ENCODE data around the gene DDX3X.
"Not testable (repeated sequence)": the region's sequence is repeated elsewhere in the genome, so short reads cannot be mapped to it uniquely, and the experiment has no call there.

DDX3X gene

GRCh38 chrX:41391606-41392005 is 57.6 kb downstream of the DDX3X start:
- TF ChIP-seq, protein P1, sequence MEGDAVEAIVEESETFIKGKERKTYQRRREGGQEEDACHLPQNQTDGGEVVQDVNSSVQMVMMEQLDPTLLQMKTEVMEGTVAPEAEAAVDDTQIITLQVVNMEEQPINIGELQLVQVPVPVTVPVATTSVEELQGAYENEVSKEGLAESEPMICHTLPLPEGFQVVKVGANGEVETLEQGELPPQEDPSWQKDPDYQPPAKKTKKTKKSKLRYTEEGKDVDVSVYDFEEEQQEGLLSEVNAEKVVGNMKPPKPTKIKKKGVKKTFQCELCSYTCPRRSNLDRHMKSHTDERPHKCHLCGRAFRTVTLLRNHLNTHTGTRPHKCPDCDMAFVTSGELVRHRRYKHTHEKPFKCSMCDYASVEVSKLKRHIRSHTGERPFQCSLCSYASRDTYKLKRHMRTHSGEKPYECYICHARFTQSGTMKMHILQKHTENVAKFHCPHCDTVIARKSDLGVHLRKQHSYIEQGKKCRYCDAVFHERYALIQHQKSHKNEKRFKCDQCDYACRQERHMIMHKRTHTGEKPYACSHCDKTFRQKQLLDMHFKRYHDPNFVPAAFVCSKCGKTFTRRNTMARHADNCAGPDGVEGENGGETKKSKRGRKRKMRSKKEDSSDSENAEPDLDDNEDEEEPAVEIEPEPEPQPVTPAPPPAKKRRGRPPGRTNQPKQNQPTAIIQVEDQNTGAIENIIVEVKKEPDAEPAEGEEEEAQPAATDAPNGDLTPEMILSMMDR (IDR thresholded peaks at IDR 0.05; ENCODE audit: borderline replicate concordance, control extremely low read depth, extremely low read depth, insufficient read depth, missing control alignments), result no peak
- in situ Hi-C loops (cut with MboI; ENCODE audit: low sequenced_read_pairs, unreplicated experiment), result no loop called here
- DNase-seq (ENCODE audit: low spot score), result no peak

- in situ Hi-C loops (cut with MboI; ENCODE audit: low sequenced_read_pairs, unreplicated experiment), result no loop called here
- TF ChIP-seq, protein P1 (IDR thresholded peaks at IDR 0.05; ENCODE audit: borderline replicate concordance, control extremely low read depth, extremely low read depth, insufficient read depth, missing control alignments), result no peak
- DNase-seq (ENCODE audit: low spot score), result no peak
These were observed 60.3 kb downstream of the DDX3X start for GRCh38 chrX:41394293-41394692.

DNA sequence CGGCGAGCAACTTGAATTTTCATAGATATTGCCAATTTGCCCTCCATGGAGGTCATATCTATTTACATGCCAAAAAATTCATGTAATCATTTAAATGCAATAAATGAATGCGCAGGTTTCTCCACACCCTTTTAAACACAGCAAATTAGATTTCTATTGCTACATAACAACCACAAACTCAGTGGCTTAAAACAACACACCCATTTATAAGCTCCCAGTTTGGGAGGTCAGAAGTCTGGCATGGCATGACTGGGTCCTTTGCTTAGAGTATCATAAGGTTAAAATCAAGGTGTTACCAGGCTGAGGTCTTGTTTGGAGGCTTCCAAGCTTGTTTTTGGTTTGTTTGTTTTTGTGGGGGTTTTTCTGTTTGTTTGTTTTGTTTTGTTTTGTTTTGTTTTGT is 63.3 kb downstream of the DDX3X start:
- TF ChIP-seq, protein P1 (IDR thresholded peaks at IDR 0.05; ENCODE audit: borderline replicate concordance, control extremely low read depth, extremely low read depth, insufficient read depth, missing control alignments), result no peak
- in situ Hi-C loops (cut with MboI; ENCODE audit: low sequenced_read_pairs, unreplicated experiment), result no loop called here
- no peak for DNase-seq (ENCODE audit: low spot score)

GRCh38 chrX:41397768-41398167 is 63.8 kb downstream of the DDX3X start:
- in situ Hi-C loops (cut with MboI; ENCODE audit: low sequenced_read_pairs, unreplicated experiment), result no loop called here
- DNase-seq (ENCODE audit: low spot score), result no peak
- TF ChIP-seq, protein P1 (IDR thresholded peaks at IDR 0.05; ENCODE audit: borderline replicate concordance, control extremely low read depth, extremely low read depth, insufficient read depth, missing control alignments), result no peak

GRCh38 chrX:41402556-41402955 is 68.6 kb downstream of the DDX3X start:
- in situ Hi-C loops (cut with MboI; ENCODE audit: low sequenced_read_pairs, unreplicated experiment); DNase-seq (ENCODE audit: low spot score): not testable (repeated sequence)

- TF ChIP-seq, protein P1 (IDR thresholded peaks at IDR 0.05; ENCODE audit: borderline replicate concordance, control extremely low read depth, extremely low read depth, insufficient read depth, missing control alignments), result no peak
- in situ Hi-C loops (cut with MboI; ENCODE audit: low sequenced_read_pairs, unreplicated experiment), result no loop called here
- no peak for DNase-seq (ENCODE audit: low spot score)
These were observed 71.6 kb downstream of the DDX3X start for GRCh38 chrX:41405551-41405950.

GRCh38 chrX:41406201-41406600 is 72.2 kb downstream of the DDX3X start:
- in situ Hi-C loops (cut with MboI; ENCODE audit: low sequenced_read_pairs, unreplicated experiment), result no loop called here
- TF ChIP-seq, protein P1 (IDR thresholded peaks at IDR 0.05; ENCODE audit: borderline replicate concordance, control extremely low read depth, extremely low read depth, insufficient read depth, missing control alignments), result no peak
- DNase-seq (ENCODE audit: low spot score), result no peak
